Neuronal stem cell (in vitro differentiated cells): ENCODE data around the gene BNC1.

ENCODE experiments used
- DNase-seq: peaks from one replicate; pipeline ENCODE4 v3.0.0-alpha.2; 2013; ENCODE audit warnings: low spot score
- H2AFZ ChIP-seq: one replicate; pipeline ENCODE4 v1.6.1; 2013; ENCODE audit warnings: mild to moderate bottlenecking, low read length, inconsistent platforms
- H2AK5ac ChIP-seq: 2 replicates; pipeline ENCODE4 v1.6.1; 2013; ENCODE audit warnings: low read depth, mild to moderate bottlenecking, inconsistent platforms, low read length, moderate library complexity, mixed read lengths
- H2BK120ac ChIP-seq: 2 replicates; pipeline ENCODE4 v1.6.1; 2013; ENCODE audit warnings: low read depth, mild to moderate bottlenecking, inconsistent platforms, low read length, moderate library complexity, mixed read lengths
- H2BK12ac ChIP-seq: one replicate; pipeline ENCODE4 v1.6.1; 2013; ENCODE audit warnings: low read length, inconsistent platforms
- H2BK15ac ChIP-seq: 2 replicates; pipeline ENCODE4 v1.6.1; 2013; ENCODE audit warnings: mild to moderate bottlenecking, low read length, inconsistent platforms, mixed read lengths
- H2BK5ac ChIP-seq: one replicate; pipeline ENCODE4 v1.6.1; 2013; ENCODE audit warnings: inconsistent platforms, mild to moderate bottlenecking, low read length, moderate library complexity
- H3K14ac ChIP-seq: one replicate; pipeline ENCODE4 v1.6.1; 2013; ENCODE audit warnings: low read length, inconsistent platforms
- H3K18ac ChIP-seq: 2 replicates; pipeline ENCODE4 v1.6.1; 2013; ENCODE audit warnings: low read length, inconsistent platforms
- H3K23ac ChIP-seq: 2 replicates; pipeline ENCODE4 v1.6.1; 2013; ENCODE audit warnings: low read depth, mild to moderate bottlenecking, mixed read lengths, low read length, inconsistent platforms; ENCODE audit not compliant: poor library complexity
- H3K27ac ChIP-seq: replicated peaks from 3 replicates; pipeline ENCODE4 v1.5.1; 2013; ENCODE audit warnings: low read length, inconsistent platforms
- H3K27me3 ChIP-seq, 3 experiments: 2 replicates each; pipeline ENCODE4 v1.6.1; 2013; ENCODE audit warnings: low read length in 3 of 3, mild to moderate bottlenecking in 2 of 3, inconsistent platforms in 1 of 3, low read depth in 1 of 3, mixed read lengths in 1 of 3, moderate library complexity in 1 of 3; ENCODE audit not compliant: control insufficient read depth in 3 of 3, insufficient read depth in 3 of 3
- H3K36me3 ChIP-seq, 2 donors: replicated peaks in 1 of 2; 2 replicates each; pipeline ENCODE4 v1.6.1; 2013; ENCODE audit warnings: low read length in 2 of 2; ENCODE audit not compliant: control insufficient read depth in 2 of 2, insufficient read depth in 2 of 2
- H3K4ac ChIP-seq: 2 replicates; pipeline ENCODE4 v1.6.1; 2013; ENCODE audit warnings: inconsistent platforms, mild to moderate bottlenecking, low read length, moderate library complexity
- H3K4me1 ChIP-seq, 2 donors: 1 replicate in 1 of 2; 2 replicates in 1 of 2; pipeline ENCODE4 v1.6.1; 2013; ENCODE audit warnings: low read length in 2 of 2, low read depth in 1 of 2; ENCODE audit not compliant: control insufficient read depth in 2 of 2, insufficient read depth in 1 of 2
- H3K4me2 ChIP-seq: one replicate; pipeline ENCODE4 v1.6.1; 2013; ENCODE audit warnings: mild to moderate bottlenecking, low read length, inconsistent platforms; ENCODE audit not compliant: insufficient read depth, poor library complexity, severe bottlenecking
- H3K4me3 ChIP-seq, 2 donors: 2 replicates each; pipeline ENCODE4 v1.5.1; 2013; ENCODE audit warnings: low read length in 2 of 2, mild to moderate bottlenecking in 2 of 2, inconsistent platforms in 1 of 2, moderate library complexity in 1 of 2
- H3K79me1 ChIP-seq: one replicate; pipeline ENCODE4 v1.6.1; 2013; ENCODE audit warnings: low read depth, mild to moderate bottlenecking, inconsistent platforms, low read length, moderate library complexity
- H3K9ac ChIP-seq: one replicate; pipeline ENCODE4 v1.6.1; 2013; ENCODE audit warnings: mild to moderate bottlenecking, low read depth, low read length, inconsistent platforms; ENCODE audit not compliant: poor library complexity
- H3K9me3 ChIP-seq, 2 donors: replicated peaks in 1 of 2; 2 replicates each; pipeline versions ENCODE3 to v1.6.1; 2013; ENCODE audit warnings: low read length in 2 of 2, mild to moderate bottlenecking in 2 of 2, inconsistent platforms in 1 of 2, low read depth in 1 of 2, mixed read lengths in 1 of 2, moderate library complexity in 1 of 2; ENCODE audit not compliant: control insufficient read depth in 2 of 2, insufficient read depth in 1 of 2
- H4K8ac ChIP-seq: one replicate; pipeline ENCODE4 v1.6.1; 2013; ENCODE audit warnings: low read depth, mild to moderate bottlenecking, inconsistent platforms, low read length, moderate library complexity
- H4K91ac ChIP-seq: one replicate; pipeline ENCODE4 v1.6.1; 2013; ENCODE audit warnings: low read length, low read depth, mild to moderate bottlenecking, inconsistent platforms; ENCODE audit not compliant: poor library complexity
- WGBS, 2 donors: extraction: QIAGEN DNeasy Blood & Tissue Kit; methylation state at CpG; one replicate each; pipeline ENCODE4 v1.1.7; 2013; ENCODE audit warnings: missing lambda C conversion rate in 2 of 2, mixed read lengths in 1 of 2; ENCODE audit not compliant: insufficient read length in 2 of 2, insufficient replicate concordance in 1 of 2; ENCODE audit errors: extremely low coverage in 2 of 2; 5-methylcytosine and 5-hydroxymethylcytosine counted together

Gene BNC1

GRCh38 chr15:83289160-83289559, 4.7 kb upstream of the BNC1 start:
- Histone ChIP-seq H3K9ac (no peak overlapping the region), H3K36me3 (no peaks in the 10 kb centered on the region), H3K9me3 (peaks cover 2 to 3% of the 10 kb centered on the region in 2 donors), H4K8ac (no peak overlapping the region), H3K79me1 (no peaks in the 10 kb centered on the region), H3K4me2 (no peak overlapping the region), H3K4me1 (peaks cover 0 to 7% of the 10 kb centered on the region in 2 donors), H3K23ac (no peak overlapping the region), H2BK12ac (no peak overlapping the region), H4K91ac (no peak overlapping the region), H2BK120ac (no peak overlapping the region), H2BK5ac (no peak overlapping the region), H3K4ac (no peak overlapping the region), H2AK5ac (no peak overlapping the region), H2AFZ (no peak overlapping the region), H3K18ac (no peak overlapping the region), H2BK15ac (no peak overlapping the region), H3K27me3 (peaks cover 19 to 56% (median 25%) of the 10 kb centered on the region in 3 experiments), H3K4me3 (no peak overlapping the region), H3K27ac (no peak overlapping the region), H3K14ac (no peak overlapping the region)
- no CpG with 5 or more reads among the region's 1 CpG for WGBS, 2 donors
- DNase-seq = no peak

- no peak overlapping the region for H3K14ac ChIP-seq
- no peak overlapping the region for H3K4me2 ChIP-seq
- H3K9me3 ChIP-seq = peaks cover 2 to 3% of the 10 kb centered on the region in 2 donors
- H3K27me3 ChIP-seq = peaks cover 26 to 63% (median 33%) of the 10 kb centered on the region in 3 experiments
- H2BK12ac ChIP-seq = no peak overlapping the region
- no peaks in the 10 kb centered on the region for H3K79me1 ChIP-seq
- H4K8ac ChIP-seq = no peak overlapping the region
- H4K91ac ChIP-seq = no peak overlapping the region
- no peak overlapping the region for H3K4ac ChIP-seq
- no peaks in the 10 kb centered on the region for H3K36me3 ChIP-seq
- no peak overlapping the region for H2AK5ac ChIP-seq
- no peak overlapping the region for H3K27ac ChIP-seq
- H3K9ac ChIP-seq = no peak overlapping the region
- no peak overlapping the region for H2BK120ac ChIP-seq
- H2AFZ ChIP-seq = no peak overlapping the region
- WGBS, 2 donors = no CpG with 5 or more reads among the region's 7 CpGs
- DNase-seq = no peak
- peak overlapping the region; percentile 47 for H2BK15ac ChIP-seq
- H3K18ac ChIP-seq = no peak overlapping the region
- H3K4me3 ChIP-seq = peak overlapping the region in 1 of 2 donors; percentile 32
- H3K23ac ChIP-seq = no peak overlapping the region
- H2BK5ac ChIP-seq = no peak overlapping the region
- peaks cover 0 to 7% of the 10 kb centered on the region in 2 donors for H3K4me1 ChIP-seq
Measured at GRCh38 chr15:83288381-83288801, 3.9 kb upstream of the BNC1 start.

- H3K18ac ChIP-seq = no peak overlapping the region
- H2BK15ac ChIP-seq = no peak overlapping the region
- no peak overlapping the region for H4K91ac ChIP-seq
- H3K14ac ChIP-seq = no peak overlapping the region
- H3K9ac ChIP-seq = no peak overlapping the region
- H3K4ac ChIP-seq = no peak overlapping the region
- H3K27me3 ChIP-seq = peaks cover 32 to 71% (median 41%) of the 10 kb centered on the region in 3 experiments
- no peak overlapping the region for H3K4me2 ChIP-seq
- no peak overlapping the region for H3K4me3 ChIP-seq
- WGBS, 2 donors = no CpG with 5 or more reads among the region's 3 CpGs
- no peak overlapping the region for H4K8ac ChIP-seq
- H2AFZ ChIP-seq = no peak overlapping the region
- DNase-seq = no peak
- H3K36me3 ChIP-seq = no peaks in the 10 kb centered on the region
- H3K27ac ChIP-seq = no peak overlapping the region
- H2BK12ac ChIP-seq = no peak overlapping the region
- H3K9me3 ChIP-seq = peaks cover 2 to 3% of the 10 kb centered on the region in 2 donors
- no peak overlapping the region for H3K23ac ChIP-seq
- H2AK5ac ChIP-seq = no peak overlapping the region
- H2BK120ac ChIP-seq = no peak overlapping the region
- peaks cover 4 to 10% of the 10 kb centered on the region in 2 donors for H3K4me1 ChIP-seq
- H3K79me1 ChIP-seq = no peaks in the 10 kb centered on the region
- H2BK5ac ChIP-seq = no peak overlapping the region
Measured at GRCh38 chr15:83287541-83288027, 3.1 kb upstream of the BNC1 start.

GRCh38 chr15:83285979-83286553, 1.6 kb upstream of the BNC1 start:
- peaks cover 32 to 87% (median 43%) of the 10 kb centered on the region in 3 experiments for H3K27me3 ChIP-seq
- no CpG with 5 or more reads among the region's 9 CpGs for WGBS, 2 donors

More at GRCh38 chr15:83285979-83286553, 1.6 kb upstream of the BNC1 start:
- Histone ChIP-seq H3K9ac (no peak overlapping the region), H4K8ac (no peak overlapping the region), H2BK120ac (no peak overlapping the region), H3K4ac (no peak overlapping the region), H3K4me2 (no peak overlapping the region), H2BK15ac (no peak overlapping the region), H3K9me3 (peaks cover 2 to 3% of the 10 kb centered on the region in 2 donors), H2BK12ac (no peak overlapping the region), H3K36me3 (no peaks in the 10 kb centered on the region), H2AFZ (no peak overlapping the region), H4K91ac (no peak overlapping the region), H3K14ac (no peak overlapping the region), H3K4me1 (peaks cover 4 to 10% of the 10 kb centered on the region in 2 donors), H2AK5ac (no peak overlapping the region), H3K79me1 (no peaks in the 10 kb centered on the region), H3K18ac (no peak overlapping the region), H3K23ac (peak overlapping the region; percentile 93), H3K4me3 (no peak overlapping the region), H2BK5ac (no peak overlapping the region), H3K27ac (no peak overlapping the region)
- no peak for DNase-seq
